GM19455 (cell line): ENCODE measurements around the gene BGN.

Experiments used
- ATAC-seq: cut with Tn5 transposase; IDR thresholded peaks from one replicate; pipeline ENCODE4 v1.9.1; 2021; ENCODE audit not compliant: unreplicated experiment

BGN gene

GRCh38 chrX:153524234-153524633 lies 29.5 kb downstream of the BGN start:
- ATAC-seq = no peak

- no peak for ATAC-seq
Observed at GRCh38 chrX:153525451-153525850, 30.7 kb downstream of the BGN start.

- ATAC-seq = no peak
Observed at GRCh38 chrX:153526042-153526441, 31.3 kb downstream of the BGN start.

- no peak for ATAC-seq
Observed at GRCh38 chrX:153526801-153527200, 32.0 kb downstream of the BGN start.

- ATAC-seq = no peak
Observed at GRCh38 chrX:153527208-153527607, 32.4 kb downstream of the BGN start.

GRCh38 chrX:153530411-153531129 lies 35.8 kb downstream of the BGN start:
- ATAC-seq = no peak

GRCh38 chrX:153533091-153533490 lies 38.3 kb downstream of the BGN start:
- ATAC-seq = no peak

DNA sequence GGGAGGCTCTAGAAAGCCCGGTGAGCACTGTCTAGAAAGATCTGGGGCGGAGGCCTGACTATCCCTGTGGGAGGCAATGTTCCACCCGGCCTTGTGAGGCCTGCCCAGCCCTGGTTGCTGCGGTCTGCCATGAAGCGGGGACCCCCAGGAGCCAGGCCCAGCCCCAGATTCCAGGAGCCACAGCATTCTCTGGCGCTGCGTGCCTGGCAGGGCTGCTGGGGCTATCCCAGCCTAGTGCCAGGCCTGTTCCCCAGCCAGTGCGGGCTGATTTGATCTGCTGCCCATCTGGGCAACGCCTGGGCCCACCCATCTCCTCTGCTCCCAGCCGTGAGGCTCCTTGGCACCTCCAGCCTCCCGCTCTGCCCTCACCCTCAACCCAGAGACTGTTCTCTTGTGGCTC lies 42.3 kb downstream of the BGN start:
- no peak for ATAC-seq

DNA sequence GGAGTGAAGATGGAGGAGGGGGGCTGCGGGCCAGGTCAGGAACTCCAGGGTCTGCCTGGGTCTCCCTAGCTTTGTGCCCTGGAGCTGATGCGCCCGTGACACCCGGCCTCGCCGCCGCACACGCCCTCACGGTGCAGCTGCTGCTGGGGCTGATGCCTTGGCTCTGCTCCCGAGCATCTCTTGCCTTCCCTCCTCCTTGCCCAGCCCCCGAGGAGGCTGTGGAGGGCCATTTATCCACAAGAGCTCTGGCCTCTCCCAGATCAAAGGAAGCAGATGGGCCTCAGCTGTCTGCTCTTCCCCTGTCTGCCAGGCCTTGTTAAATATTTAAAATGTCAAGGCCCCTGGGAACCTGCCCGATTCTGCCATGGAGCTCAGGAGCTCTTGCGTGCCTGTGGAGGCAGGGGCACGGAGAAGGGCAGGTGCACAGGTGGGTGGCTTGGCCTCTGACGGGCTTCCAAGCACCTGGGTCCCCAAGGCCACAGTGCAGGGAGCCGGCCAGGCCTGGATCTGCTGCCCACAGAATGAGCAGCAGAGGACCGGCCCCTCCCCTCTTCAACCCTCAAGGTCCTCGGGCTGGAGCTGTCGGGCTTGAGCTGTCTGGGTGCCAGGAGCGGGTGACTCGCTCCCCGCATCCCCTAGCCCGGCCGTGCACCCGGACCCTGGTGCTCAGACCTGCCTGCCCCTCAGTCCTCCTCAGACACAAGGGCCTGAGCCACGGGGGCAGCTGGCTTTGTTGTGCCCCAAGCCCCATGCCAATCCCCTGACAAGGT lies 42.9 kb downstream of the BGN start:
- no peak for ATAC-seq

- no peak for ATAC-seq
Observed at GRCh38 chrX:153538424-153538823, 43.6 kb downstream of the BGN start.

- no peak for ATAC-seq
Observed at GRCh38 chrX:153539171-153539978, 44.6 kb downstream of the BGN start.

- ATAC-seq = no peak
Observed at GRCh38 chrX:153539979-153540358, 45.2 kb downstream of the BGN start.

- ATAC-seq = no peak
Observed at GRCh38 chrX:153544727-153545126, 49.9 kb downstream of the BGN start.

DNA sequence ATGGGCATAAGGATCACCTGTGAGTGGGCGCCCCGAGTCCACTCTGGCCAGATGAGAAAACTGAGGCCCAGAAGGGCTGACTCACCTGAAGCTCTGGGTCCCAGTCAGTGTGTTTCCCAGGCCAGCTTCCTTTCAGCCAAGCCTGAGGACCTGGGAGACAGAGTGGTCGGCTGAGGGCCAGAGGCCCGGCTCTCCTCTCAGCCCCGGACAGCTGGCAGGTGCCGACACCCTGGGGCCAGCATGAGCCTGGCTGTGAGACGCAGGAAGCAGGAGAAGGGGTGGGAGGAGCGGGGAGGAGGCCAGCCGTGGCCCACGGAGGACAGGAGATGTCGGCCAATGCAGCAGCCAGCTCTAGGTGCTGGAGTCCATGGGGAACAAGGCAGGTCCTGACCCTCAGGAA lies 51.6 kb downstream of the BGN start:
- no peak for ATAC-seq

DNA sequence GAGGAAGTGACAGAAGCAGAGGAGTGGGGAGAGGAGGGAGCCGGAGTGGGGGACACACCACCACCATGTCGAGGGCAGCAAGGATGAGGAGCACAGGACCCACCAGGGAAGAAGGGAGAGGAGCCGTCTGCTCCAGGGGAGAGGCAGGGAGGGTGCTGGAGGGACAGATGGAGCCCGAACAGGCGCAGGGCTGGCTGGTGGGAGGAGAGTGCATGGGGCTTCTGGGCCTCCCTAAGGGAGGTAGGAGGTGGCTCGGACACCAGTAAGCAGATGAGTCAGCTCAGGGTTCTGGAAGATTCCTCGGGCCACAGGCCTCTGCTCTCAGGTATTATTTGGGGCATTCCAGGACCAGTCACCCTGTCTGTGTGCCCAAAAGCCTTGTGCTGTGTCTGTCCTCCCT lies 52.4 kb downstream of the BGN start:
- no peak for ATAC-seq

DNA sequence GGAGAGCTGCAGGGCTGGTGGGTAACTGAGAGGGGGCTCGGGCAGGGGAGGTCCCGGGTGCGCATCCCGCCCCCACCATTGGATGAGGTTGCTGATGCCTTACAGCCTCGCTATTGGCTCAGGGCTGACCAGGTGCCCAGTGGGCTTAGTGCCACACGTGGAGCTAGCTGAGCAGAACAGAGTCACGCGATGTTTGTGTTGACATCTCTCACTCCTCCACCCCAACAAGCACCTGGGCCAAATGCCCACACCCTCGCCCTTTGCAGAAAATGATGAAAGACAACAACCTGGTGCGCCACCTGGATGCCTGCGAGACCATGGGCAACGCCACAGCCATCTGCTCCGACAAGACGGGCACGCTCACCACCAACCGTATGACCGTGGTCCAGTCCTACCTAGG lies 54.5 kb downstream of the BGN start:
- ATAC-seq = no peak

DNA sequence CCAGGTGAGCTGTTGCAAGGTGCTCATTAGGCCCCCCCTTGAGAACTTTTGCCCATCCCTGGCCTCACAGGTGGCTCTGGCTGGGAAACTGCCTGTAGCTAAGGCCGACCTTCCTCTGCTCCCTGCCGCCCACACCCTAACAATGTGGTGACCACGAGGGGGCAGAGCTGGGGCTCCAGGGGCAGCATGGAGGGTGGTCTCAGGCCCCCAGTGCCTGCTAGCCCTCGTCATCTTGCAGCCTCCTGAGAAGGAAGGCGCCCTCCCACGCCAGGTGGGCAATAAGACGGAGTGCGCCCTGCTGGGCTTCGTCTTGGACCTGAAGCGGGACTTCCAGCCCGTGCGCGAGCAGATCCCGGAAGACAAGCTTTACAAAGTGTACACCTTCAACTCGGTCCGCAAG lies 55.0 kb downstream of the BGN start:
- ATAC-seq = no peak

DNA sequence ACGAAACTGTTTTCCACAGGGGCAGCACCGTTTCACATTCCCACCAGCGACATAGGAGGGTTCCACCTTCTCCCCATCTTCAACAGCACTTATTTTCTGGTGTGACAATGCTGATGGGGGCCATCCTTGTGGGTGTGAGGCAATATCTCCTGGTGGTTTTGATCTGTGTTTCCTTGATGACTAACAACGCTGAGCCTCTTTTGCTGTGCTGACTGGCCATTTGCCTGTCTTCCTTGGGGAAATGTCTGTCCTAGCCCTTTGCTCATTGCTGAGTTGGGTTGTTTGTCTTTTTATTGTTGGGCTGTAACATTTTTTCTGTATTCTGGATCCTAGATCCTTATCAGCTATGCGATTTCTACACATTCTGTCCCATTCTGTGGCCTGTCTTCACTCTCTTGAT lies 56.4 kb downstream of the BGN start:
- no peak for ATAC-seq

GRCh38 chrX:153554519-153555167 lies 59.9 kb downstream of the BGN start:
- no peak for ATAC-seq

DNA sequence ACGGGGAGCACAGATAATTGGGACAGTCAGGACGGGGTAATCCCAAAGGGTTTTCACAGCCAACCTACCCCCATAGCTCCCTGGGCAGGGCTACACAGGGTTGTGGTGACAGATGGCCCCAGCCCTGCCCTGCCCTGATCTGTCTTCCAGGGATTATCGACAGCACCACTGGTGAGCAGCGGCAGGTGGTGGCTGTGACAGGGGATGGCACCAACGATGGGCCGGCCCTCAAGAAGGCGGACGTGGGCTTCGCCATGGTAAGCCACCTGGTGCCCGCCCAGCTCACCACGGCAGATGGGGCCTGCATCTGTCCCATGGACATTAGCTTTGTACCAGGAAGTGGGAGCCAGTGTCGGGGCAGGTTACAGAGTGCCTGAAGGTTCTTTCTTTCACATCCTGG lies 62.0 kb downstream of the BGN start:
- ATAC-seq = no peak

DNA sequence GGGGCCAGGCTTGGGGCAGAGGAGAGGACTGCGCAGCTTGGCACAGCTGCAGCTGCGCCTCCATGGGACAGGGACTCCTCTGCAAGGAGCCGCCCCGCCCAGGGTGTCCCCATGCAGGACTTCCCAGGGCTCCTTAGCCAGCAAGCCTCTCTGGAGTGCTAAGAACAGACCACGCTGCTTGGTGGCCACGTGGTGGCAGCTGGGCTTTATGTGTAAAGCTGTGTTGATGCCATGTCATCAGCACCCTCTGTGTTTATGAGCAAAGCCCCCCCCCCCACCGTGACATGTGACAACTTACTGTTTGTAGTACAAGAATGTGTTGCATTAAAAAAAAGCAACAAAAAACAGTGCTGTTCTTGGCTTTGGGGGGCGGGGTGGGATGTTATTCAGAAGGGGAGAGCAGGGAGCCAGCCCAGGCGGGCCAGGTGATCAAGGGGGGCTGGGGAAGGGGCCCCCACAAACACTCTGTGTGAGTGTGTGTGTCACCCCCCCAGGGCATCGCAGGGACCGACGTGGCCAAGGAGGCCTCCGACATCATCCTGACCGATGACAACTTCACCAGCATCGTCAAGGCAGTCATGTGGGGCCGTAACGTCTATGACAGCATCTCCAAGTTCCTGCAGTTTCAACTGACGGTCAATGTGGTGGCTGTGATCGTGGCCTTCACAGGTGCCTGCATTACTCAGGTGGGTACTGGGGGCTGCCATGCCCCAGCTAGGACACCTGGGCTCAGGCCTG lies 63.0 kb downstream of the BGN start:
- no peak for ATAC-seq
